HG03095 (cell line): ENCODE data around the gene JAKMIP1.
"Not testable (repeated sequence)": the region's sequence is repeated elsewhere in the genome, so short reads cannot be mapped to it uniquely, and the experiment has no call there.

ENCODE experiments used
- ATAC-seq: cut with Tn5 transposase; IDR thresholded peaks from one replicate; pipeline ENCODE4 v1.9.1; 2021; ENCODE audit warnings: moderate library complexity; ENCODE audit not compliant: unreplicated experiment

Gene JAKMIP1

GRCh38 chr4:5999356-5999755, 201.0 kb downstream of the JAKMIP1 start:
- no peak for ATAC-seq

- peak; percentile 71 for ATAC-seq
These were observed 201.9 kb downstream of the JAKMIP1 start for GRCh38 chr4:5998333-5998936.

- ATAC-seq: no peak
These were observed 203.7 kb downstream of the JAKMIP1 start for GRCh38 chr4:5996641-5997040.

GRCh38 chr4:5995901-5996623, 204.3 kb downstream of the JAKMIP1 start:
- ATAC-seq: no peak

GRCh38 chr4:5993876-5994811, 206.2 kb downstream of the JAKMIP1 start:
- ATAC-seq: no peak

- not testable (repeated sequence) for ATAC-seq
These were observed 207.0 kb downstream of the JAKMIP1 start for GRCh38 chr4:5993346-5993745.

- no peak for ATAC-seq
These were observed 207.5 kb downstream of the JAKMIP1 start for GRCh38 chr4:5992828-5993321.

GRCh38 chr4:5992171-5992827, 208.1 kb downstream of the JAKMIP1 start:
- ATAC-seq: no peak

GRCh38 chr4:5991405-5991804, 208.9 kb downstream of the JAKMIP1 start:
- ATAC-seq: no peak

GRCh38 chr4:5990446-5991160, 209.7 kb downstream of the JAKMIP1 start:
- no peak for ATAC-seq

GRCh38 chr4:5989236-5990225, 210.8 kb downstream of the JAKMIP1 start:
- no peak for ATAC-seq

GRCh38 chr4:5988086-5988845, 212.1 kb downstream of the JAKMIP1 start:
- no peak for ATAC-seq

- ATAC-seq: no peak
These were observed 215.5 kb downstream of the JAKMIP1 start for GRCh38 chr4:5984843-5985242.

GRCh38 chr4:5982156-5982973, 218.0 kb downstream of the JAKMIP1 start:
- ATAC-seq: no peak

- no peak for ATAC-seq
These were observed 219.8 kb downstream of the JAKMIP1 start for GRCh38 chr4:5980436-5981155.

GRCh38 chr4:5979981-5980380, 220.4 kb downstream of the JAKMIP1 start:
- ATAC-seq: no peak

GRCh38 chr4:5976921-5977320, 223.4 kb downstream of the JAKMIP1 start:
- no peak for ATAC-seq
